Measurements from ENCODE around the gene MINDY4.

Gene MINDY4

DNA sequence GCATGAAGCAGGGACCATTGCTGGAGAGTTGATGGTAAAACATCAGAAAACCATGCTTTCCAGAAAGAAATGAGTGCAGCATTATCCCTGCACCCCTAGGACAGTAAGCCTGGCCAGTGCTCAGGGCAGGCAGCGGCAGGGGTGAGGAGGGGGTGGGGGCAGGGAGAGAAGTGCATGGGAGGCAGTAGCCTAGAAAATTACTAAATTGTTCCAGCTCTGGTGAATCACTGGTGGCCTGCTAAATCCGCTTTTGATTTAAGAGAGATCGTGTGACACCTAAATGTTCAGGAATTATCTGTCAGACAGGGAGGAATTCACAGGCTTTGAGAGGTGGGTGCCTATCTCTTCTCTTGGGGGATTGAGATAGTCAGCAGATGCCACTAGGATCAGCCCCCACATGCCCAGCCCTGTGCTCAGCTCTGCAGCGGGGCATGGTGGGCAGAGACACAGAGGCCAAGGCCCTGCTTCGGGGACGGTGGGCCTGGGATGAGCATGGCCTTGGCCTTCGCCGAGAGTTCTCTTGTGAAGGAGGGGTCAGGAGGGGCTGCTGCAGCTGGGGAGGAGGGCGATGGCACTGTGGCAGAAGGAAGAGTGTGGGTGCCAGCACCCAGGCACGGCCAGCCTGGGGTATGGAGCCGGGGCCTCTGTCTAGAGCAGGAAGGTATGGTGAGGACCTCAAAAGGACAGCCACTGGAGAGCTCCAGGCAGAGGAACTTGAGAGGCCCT is 135.5 kb downstream of the MINDY4 start:
- DNase-seq: no peak

- DNase-seq: no peak
Measured at GRCh38 chr7:30907527-30908267, 136.5 kb downstream of the MINDY4 start.

DNA sequence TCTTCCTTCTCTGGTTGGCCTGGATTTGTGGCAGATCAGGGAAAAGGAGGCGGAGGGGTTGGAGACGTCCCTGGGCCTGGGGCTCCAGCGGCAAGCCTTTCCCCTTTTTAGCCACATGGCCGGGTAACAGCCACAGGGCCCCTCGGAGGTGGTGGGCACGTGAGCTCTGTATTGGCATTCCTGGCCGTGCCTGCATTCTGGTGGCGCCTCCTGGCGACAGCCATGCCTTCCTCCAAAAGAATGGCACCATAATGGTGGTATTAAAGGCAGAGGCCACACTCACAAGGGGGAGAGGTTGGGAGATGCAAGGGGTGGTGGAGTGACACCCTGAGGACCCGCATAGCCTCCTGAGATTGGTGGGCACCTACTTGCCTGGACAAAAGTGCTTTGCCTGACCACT is 137.5 kb downstream of the MINDY4 start:
- no peak for DNase-seq

- no peak for DNase-seq
Measured at GRCh38 chr7:30909431-30909830, 138.2 kb downstream of the MINDY4 start.

- no peak for DNase-seq
Measured at GRCh38 chr7:30910411-30911073, 139.3 kb downstream of the MINDY4 start.

- no peak for DNase-seq
Measured at GRCh38 chr7:30911133-30911532, 139.9 kb downstream of the MINDY4 start.

DNA sequence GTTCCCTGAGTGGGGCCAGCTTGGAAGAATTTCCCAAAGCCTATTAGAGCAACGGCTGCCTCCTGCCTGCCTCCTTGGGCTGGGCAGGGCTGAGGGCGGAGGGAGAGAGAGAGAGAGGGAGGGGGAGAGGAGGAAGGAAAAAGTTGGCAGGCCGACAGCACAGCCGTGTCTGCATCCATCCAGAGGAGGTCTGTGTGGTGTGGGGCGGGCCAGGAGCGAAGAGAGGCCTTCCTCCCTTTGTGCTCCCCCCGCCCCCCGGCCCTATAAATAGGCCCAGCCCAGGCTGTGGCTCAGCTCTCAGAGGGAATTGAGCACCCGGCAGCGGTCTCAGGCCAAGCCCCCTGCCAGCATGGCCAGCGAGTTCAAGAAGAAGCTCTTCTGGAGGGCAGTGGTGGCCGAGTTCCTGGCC is 140.3 kb downstream of the MINDY4 start, which contains the start of gene AQP1:
AQP1 (plus strand) TSS at position 293 of the 409 bp plus-strand sequence; CDS start at position 350, 57 bp downstream.
- DNase-seq: no peak

- DNase-seq: no peak
Measured at GRCh38 chr7:30912021-30912730, 141.0 kb downstream of the MINDY4 start.

DNA sequence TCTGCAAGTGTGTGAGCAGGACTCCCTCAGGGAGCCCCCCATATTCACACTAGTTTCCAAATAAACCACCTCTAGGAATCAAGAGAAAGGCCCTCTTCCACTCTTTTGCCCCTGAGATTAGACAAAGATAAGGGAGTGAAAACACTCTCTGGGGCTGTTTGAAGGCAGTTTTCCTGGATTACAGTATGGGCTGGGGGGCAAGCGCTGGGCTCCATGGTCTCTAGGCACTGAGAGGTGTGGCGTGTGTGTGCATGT is 141.4 kb downstream of the MINDY4 start:
- no peak for DNase-seq

DNA sequence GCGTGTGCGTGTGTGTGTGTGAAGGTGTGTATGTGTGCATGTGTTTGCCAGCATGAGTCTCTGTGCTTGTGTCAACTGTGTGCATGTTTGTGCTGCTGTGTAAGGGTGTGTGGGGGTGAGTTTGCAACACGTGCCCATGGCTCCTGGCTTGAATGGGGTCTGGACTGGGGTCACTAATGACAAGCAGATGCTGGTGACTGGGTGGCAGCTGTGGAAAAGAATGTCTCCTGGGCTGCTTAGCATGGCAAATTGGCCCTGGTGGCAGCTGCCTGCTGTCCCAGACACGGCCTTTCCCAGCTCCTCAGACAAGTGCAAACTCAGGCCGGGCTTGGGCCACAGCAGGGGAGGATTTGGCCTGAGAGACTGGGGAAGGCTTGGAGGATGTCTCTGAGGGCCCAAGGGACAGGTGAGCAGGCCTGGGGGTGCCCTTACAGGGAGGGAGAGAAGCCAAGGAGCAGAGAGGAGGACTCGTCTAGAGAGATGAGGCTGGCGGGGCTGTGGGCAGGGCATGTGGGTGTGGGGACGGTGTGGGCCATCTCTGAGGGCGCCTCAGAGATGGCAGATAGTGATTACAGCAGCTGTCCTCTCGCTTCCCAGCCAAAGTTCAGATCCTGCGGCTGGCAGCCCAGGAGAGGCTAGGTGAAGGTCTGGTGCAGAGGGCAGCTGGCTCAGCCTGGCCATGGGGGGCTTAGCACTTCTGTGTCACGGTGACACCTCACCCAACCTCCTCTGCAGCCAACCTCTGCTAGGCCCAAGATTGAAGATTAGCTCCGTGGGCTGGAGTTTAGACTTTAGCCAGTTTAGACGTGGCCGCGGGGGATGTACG is 142.0 kb downstream of the MINDY4 start:
- no peak for DNase-seq

DNA sequence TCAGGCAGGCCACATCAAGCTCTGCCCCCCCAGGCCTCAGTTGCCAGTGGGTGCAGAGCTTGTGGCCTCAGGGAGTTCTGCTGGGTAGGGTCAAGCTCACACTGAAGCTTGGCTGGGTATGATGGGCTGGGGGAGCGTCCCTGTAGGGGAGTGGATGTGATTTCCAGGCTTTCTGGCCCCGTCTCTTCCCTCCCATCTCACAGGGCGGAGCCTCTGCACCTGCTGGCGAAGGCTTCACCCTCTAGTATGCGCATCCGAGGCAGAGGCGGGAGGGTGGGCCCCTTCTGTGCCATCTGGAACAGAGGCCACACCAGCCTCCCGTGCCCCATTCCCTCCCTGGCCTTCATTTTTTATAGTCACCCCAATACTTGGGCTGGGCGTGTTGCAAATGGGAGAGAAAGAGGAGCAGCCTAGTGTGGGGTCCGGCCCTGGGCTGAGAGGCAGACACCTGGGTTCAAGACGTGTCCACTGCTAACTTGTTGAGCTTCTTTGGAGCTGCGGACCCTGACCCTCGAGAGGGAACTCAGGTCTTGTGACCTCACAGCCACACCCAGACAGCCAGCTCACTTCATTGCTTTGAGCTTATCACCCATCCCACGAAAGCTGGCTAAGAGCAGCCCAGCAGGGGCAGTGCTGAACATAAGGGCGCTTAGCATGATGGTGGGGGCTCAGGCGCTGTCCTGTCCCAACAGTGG is 142.8 kb downstream of the MINDY4 start:
- DNase-seq: no peak

GRCh38 chr7:30914596-30914995 is 143.4 kb downstream of the MINDY4 start:
- DNase-seq: peak; percentile 14 to 29 (median 27)

DNA sequence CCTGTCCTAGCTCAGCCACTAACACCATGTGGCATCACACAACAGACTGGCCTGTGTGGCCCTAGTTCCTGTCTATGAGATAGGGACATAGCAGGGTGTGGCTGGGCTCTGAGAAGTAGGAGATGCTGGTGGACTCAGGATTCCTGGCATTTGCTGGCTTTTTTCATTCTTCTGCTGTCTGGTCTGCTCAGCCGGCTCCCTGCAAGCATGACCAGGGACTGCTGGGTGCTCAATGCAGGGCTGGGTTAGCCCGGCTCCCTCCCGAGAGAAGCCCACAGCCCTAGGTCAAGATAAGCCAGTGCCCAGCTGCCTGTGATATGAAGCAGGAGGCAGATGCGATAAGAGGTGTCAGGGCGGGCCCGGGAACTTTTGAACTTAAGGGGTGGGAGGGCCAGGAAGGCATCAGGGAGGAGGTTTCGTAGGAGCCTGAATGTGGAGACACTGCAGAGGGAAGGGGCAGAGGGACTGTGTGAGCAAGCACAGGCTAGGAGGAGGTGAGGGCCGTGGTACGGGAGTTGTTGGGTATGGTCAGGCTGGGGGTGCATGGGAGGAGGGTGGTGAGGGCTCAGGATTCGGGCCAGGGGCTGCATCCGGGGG is 143.9 kb downstream of the MINDY4 start:
- no peak for DNase-seq

DNA sequence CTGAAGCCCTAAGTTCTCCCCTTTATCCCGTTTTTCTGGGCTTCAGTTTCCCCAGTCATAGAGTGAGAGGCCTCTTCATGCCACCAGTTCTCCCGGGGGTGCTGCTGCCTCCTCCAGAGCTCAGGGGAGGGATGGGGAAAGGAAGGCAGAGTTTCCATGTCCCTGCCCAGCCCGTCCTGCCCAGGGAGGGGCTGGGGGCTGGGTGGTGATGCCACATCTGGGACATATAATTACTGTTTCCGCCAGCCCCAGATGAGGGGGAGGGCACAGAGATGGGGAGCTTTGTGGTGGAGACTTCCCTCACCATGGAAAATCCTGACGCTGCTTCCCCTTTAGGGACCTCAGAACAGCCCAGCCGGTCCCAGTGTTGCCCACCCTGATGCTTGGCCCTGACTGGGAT is 144.5 kb downstream of the MINDY4 start:
- DNase-seq: peak in 1 of 3 donors; percentile 11

GRCh38 chr7:30916255-30916654 is 145.0 kb downstream of the MINDY4 start:
- DNase-seq: no peak

DNA sequence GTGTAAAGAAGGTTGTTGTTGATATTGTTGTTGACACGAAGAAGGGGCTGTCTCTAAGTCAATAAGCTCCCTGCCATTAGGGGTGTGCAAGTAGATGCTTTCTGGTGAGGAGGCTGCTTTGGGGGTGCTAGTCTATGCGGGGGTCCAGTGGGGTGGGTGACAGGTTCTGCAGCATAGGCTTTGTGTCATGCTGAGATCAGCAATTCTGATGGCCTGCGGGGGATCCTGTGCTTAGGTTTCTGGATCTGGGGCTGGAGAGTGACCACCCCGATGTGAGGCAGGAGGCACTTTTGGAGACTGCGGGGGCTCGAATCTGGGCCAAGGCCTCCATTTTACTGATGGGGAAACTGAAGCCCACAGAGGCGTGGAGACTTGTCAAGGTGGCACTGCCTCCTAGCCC is 145.6 kb downstream of the MINDY4 start:
- no peak for DNase-seq

DNA sequence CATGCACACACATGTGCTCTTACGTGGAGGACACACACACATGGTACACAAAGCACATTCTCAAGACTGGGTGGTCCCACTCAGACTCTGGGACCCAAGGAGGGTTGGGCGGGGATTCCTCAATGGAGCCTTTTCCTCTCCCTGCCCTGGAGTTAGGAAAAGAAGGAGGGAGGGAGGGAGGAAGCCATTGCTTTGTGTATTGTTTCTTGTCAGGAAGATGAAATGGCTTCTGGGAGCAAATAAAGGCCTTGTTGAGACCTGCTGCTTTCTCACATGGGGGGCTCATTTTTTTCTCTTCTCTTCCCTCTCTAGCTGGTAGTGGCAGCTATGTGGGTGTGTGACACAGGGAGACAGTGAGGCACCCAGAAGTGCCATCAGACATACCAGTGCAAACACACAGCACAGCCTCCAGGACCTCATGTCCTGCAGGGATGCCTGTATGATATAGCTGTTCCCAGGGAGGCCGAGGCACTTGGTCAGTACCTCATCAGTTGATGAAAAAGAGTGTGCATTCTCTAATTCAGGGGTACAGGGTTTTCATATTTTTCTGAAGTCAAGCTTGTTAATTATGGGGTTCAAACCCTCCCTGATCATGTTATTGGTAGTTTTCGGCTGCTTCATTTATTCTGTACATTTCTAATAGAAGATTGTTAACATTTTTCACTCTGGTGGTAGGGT is 146.1 kb downstream of the MINDY4 start:
- no peak for DNase-seq

DNA sequence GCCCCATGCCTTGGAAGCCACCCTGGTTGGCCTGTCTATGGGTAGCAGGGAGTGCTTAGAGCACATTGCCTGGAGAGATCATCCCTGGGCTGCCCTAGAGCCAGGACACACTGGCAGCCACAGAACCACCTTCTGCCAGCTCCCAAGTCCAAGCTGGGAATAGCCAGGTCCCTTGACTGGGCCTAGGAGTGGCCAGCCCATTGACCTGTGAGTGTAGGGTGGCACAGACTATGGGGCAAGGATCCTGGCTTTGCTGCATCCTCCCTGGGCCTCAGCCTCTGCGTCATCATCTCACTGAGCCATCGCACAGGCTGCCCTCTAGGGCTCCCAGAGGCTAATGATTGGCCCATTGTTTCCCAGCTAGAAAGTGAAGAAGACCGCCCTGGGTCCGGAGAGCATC is 147.5 kb downstream of the MINDY4 start:
- no peak for DNase-seq

DNA sequence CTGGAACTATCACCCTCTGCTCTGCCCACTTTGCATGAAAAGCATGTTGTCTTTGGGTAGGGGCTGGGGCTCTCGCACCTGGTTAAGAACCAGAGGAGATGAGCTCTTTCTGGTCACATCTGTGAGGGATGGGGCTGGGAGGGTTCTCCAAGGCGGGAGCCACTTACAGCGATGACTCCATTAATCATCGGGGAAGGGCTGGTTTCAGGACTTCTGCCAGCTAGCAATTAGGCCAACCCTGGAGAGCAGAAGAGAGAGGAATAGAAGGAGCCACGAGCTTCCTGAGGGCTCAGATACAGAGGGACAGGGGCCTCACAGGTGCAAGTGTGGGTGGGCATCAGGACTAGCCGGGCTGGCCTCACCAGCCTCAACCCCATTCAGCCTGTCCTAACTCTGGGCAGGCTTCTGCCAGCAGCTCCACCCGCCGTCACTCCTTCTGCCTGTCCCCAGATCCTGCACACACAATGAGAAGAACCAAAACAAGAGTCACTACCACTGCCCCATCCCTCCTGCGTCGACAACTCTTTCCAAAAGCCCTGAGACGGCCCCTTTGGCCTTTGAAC is 148.9 kb downstream of the MINDY4 start:
- no peak for DNase-seq
